Measurements from ENCODE around the gene KIZ.

Gene KIZ

GRCh38 chr20:21237956-21238799, 112.3 kb downstream of the KIZ start:
- DNase-seq (ENCODE audit: low spot score), result no peak
- in situ Hi-C loops (cut with MboI; ENCODE audit: low sequenced_read_pairs, unreplicated experiment), result loop anchor here (5.0 to 25.0 kb wide), 2 partner anchors 264 to 376 kb away; no protein-coding TSS in a partner anchor
- no peak for TF ChIP-seq CTCF (IDR thresholded peaks at IDR 0.05; ENCODE audit: borderline replicate concordance, control extremely low read depth, extremely low read depth, insufficient read depth, missing control alignments)

- no peak for TF ChIP-seq CTCF (IDR thresholded peaks at IDR 0.05; ENCODE audit: borderline replicate concordance, control extremely low read depth, extremely low read depth, insufficient read depth, missing control alignments)
Measured at GRCh38 chr20:21238818-21239536, 113.1 kb downstream of the KIZ start.

GRCh38 chr20:21240394-21240793, 114.5 kb downstream of the KIZ start:
- in situ Hi-C loops (cut with MboI; ENCODE audit: low sequenced_read_pairs, unreplicated experiment), result loop anchor here (25.0 kb wide), 1 partner anchor 378 kb away; no protein-coding TSS in a partner anchor
- TF ChIP-seq CTCF (IDR thresholded peaks at IDR 0.05; ENCODE audit: borderline replicate concordance, control extremely low read depth, extremely low read depth, insufficient read depth, missing control alignments), result no peak
- DNase-seq (ENCODE audit: low spot score), result no peak

More at GRCh38 chr20:21238818-21239536, 113.1 kb downstream of the KIZ start:
- in situ Hi-C loops (cut with MboI; ENCODE audit: low sequenced_read_pairs, unreplicated experiment), result loop anchor here (5.0 to 25.0 kb wide), 2 partner anchors 263 to 377 kb away; no protein-coding TSS in a partner anchor
- no peak for DNase-seq (ENCODE audit: low spot score)

- in situ Hi-C loops (cut with MboI; ENCODE audit: low sequenced_read_pairs, unreplicated experiment), result loop anchor here (25.0 kb wide), 1 partner anchor 379 kb away; no protein-coding TSS in a partner anchor
- no peak for DNase-seq (ENCODE audit: low spot score)
- TF ChIP-seq CTCF (IDR thresholded peaks at IDR 0.05; ENCODE audit: borderline replicate concordance, control extremely low read depth, extremely low read depth, insufficient read depth, missing control alignments), result no peak
Measured at GRCh38 chr20:21241406-21241805, 115.5 kb downstream of the KIZ start.

GRCh38 chr20:21243811-21244210, 117.9 kb downstream of the KIZ start:
- TF ChIP-seq CTCF (IDR thresholded peaks at IDR 0.05; ENCODE audit: borderline replicate concordance, control extremely low read depth, extremely low read depth, insufficient read depth, missing control alignments), result no peak
- DNase-seq (ENCODE audit: low spot score), result no peak
- in situ Hi-C loops (cut with MboI; ENCODE audit: low sequenced_read_pairs, unreplicated experiment), result loop anchor here (25.0 kb wide), 1 partner anchor 382 kb away; no protein-coding TSS in a partner anchor

- TF ChIP-seq CTCF (IDR thresholded peaks at IDR 0.05; ENCODE audit: borderline replicate concordance, control extremely low read depth, extremely low read depth, insufficient read depth, missing control alignments), result no peak
- in situ Hi-C loops (cut with MboI; ENCODE audit: low sequenced_read_pairs, unreplicated experiment), result loop anchor here (25.0 kb wide), 1 partner anchor 383 kb away; no protein-coding TSS in a partner anchor
- no peak for DNase-seq (ENCODE audit: low spot score)
Measured at GRCh38 chr20:21244808-21245207, 118.9 kb downstream of the KIZ start.

Measured in GM13976 (cell line).